Astrocyte (in vitro differentiated cells and primary cell): ENCODE measurements around the gene ANKDD1B. TPM values are rescaled to one million over a fixed set of nuclear protein-coding genes. Genes with fewer than 3 reads are reported as not detected.

ENCODE experiments used
- DNase-seq: peaks from one replicate; pipeline ENCODE4 v3.0.0-alpha.2; 2010; ENCODE audit warnings: low read depth
- FAIRE-seq: peaks from 2 replicates; lab custom pipeline; 2011; peaks lifted over from hg19 to GRCh38; lab: Jason Lieb, UNC
- H2AFZ ChIP-seq: 2 replicates; pipeline ENCODE4 v1.6.0; 2012; ENCODE audit warnings: low read depth, low read length, inconsistent platforms
- H3K27ac ChIP-seq: 2 replicates; pipeline ENCODE4 v1.5.1; 2011; ENCODE audit warnings: low read depth, low read length, inconsistent platforms
- H3K27me3 ChIP-seq: 2 replicates; pipeline ENCODE4 v1.6.0; 2011; ENCODE audit warnings: low read length, inconsistent platforms; ENCODE audit not compliant: insufficient read depth
- H3K36me3 ChIP-seq: 2 replicates; pipeline ENCODE4 v1.5.1; 2011; ENCODE audit warnings: low read length, inconsistent platforms; ENCODE audit not compliant: insufficient read depth
- H3K4me1 ChIP-seq: 2 replicates; pipeline ENCODE4 v1.5.1; 2011; ENCODE audit warnings: low read length, inconsistent platforms; ENCODE audit not compliant: insufficient read depth
- H3K4me2 ChIP-seq: 2 replicates; pipeline ENCODE4 v1.6.0; 2012; ENCODE audit warnings: low read length, inconsistent platforms
- H3K4me3 ChIP-seq: 2 replicates; pipeline ENCODE4 v1.5.1; 2011; ENCODE audit warnings: low read depth, mild to moderate bottlenecking, low read length, inconsistent platforms; ENCODE audit not compliant: insufficient read depth
- H3K79me2 ChIP-seq: 2 replicates; pipeline ENCODE4 v1.6.0; 2012; ENCODE audit warnings: mild to moderate bottlenecking, low read length, inconsistent platforms; ENCODE audit not compliant: insufficient read depth
- H3K9ac ChIP-seq: 2 replicates; pipeline ENCODE4 v1.6.0; 2012; ENCODE audit warnings: mild to moderate bottlenecking, low read length, inconsistent platforms
- H3K9me3 ChIP-seq: 2 replicates; pipeline ENCODE4 v1.5.1; 2012; ENCODE audit warnings: low read depth, mild to moderate bottlenecking, low read length, inconsistent platforms; ENCODE audit not compliant: insufficient read depth
- H4K20me1 ChIP-seq: 2 replicates; pipeline ENCODE4 v1.6.0; 2012; ENCODE audit warnings: low read length, inconsistent platforms; ENCODE audit not compliant: insufficient read depth
- H3K27ac Mint-ChIP-seq: one replicate; pipeline ENCODE4 v1.8.0; 2021; ENCODE audit warnings: mild to moderate bottlenecking, mixed read lengths; ENCODE audit not compliant: unreplicated experiment
- H3K27me3 Mint-ChIP-seq: one replicate; pipeline ENCODE4 v1.8.0; 2021; ENCODE audit warnings: low read depth, mixed read lengths; ENCODE audit not compliant: unreplicated experiment
- H3K36me3 Mint-ChIP-seq: one replicate; pipeline ENCODE4 v1.8.0; 2021; ENCODE audit warnings: low read depth, mixed read lengths; ENCODE audit not compliant: unreplicated experiment
- H3K4me1 Mint-ChIP-seq: one replicate; pipeline ENCODE4 v1.8.0; 2021; ENCODE audit warnings: low read depth, mixed read lengths; ENCODE audit not compliant: unreplicated experiment
- H3K4me3 Mint-ChIP-seq: one replicate; pipeline ENCODE4 v1.8.0; 2021; ENCODE audit warnings: mild to moderate bottlenecking, moderate library complexity, mixed read lengths; ENCODE audit not compliant: unreplicated experiment
- H3K9me3 Mint-ChIP-seq: one replicate; pipeline ENCODE4 v1.8.0; 2021; ENCODE audit warnings: mild to moderate bottlenecking, mixed read lengths; ENCODE audit not compliant: unreplicated experiment
- EZH2 ChIP-seq: IDR thresholded peaks from 2 replicates; pipeline ENCODE4 v1.6.1; 2012; ENCODE audit warnings: mild to moderate bottlenecking, low read length, inconsistent platforms; ENCODE audit not compliant: insufficient read depth
- total RNA-seq: library from RNA; stranded (reverse); gene quantifications from 2 replicates; pipeline ENCODE4 v1.2.1, GENCODE V29; 2021
- TF ChIP-seq, protein P1 (sequence below): IDR thresholded peaks from 2 replicates; pipeline ENCODE4 v1.5.1; 2011; ENCODE audit warnings: low read depth, mild to moderate bottlenecking, inconsistent platforms, low read length, moderate library complexity; ENCODE audit not compliant: insufficient read depth

The ANKDD1B gene
- total RNA-seq, 1 donor from 2014 or later: 0.59 TPM

DNA sequence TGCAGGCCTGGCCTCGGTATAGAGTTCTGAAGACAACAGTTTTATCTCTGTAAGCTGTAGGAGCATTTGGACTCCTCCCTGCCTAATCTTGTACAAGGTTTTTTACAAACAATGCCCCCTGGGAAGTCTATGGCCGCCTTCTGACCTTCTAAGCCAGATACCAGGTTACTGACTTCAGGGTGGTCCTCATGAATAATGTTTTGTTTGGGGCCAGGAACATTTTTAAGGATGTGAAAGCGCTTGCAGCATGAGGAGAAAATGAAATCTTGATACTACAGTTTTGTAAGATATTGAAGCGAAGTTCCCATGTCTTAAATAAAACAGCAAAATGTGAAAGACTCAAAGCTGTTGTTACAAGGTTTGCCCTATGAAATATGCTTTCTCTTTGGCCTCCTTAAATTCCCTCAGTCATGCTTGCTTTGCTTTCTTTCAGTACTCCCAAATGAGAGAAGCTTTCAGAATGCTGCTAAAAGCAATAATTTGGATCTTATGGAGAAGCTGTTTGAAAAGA is 5.2 kb downstream of the ANKDD1B start:
- Histone ChIP-seq H3K27ac (peak overlapping the region; percentile 17), H3K4me2 (peak overlapping the region; percentile 42), H3K9ac (peak overlapping the region; percentile 18), H4K20me1 (no peaks in the 10 kb centered on the region), H3K27me3 (no peaks in the 10 kb centered on the region), H2AFZ (no peak overlapping the region), H3K4me1 (peaks cover 18% of the 10 kb centered on the region), H3K79me2 (no peaks in the 10 kb centered on the region), H3K4me3 (no peak overlapping the region), H3K9me3 (no peaks in the 10 kb centered on the region), H3K36me3 (no peaks in the 10 kb centered on the region)
- FAIRE-seq (no peak), DNase-seq (no peak)
- TF ChIP-seq, protein P1, sequence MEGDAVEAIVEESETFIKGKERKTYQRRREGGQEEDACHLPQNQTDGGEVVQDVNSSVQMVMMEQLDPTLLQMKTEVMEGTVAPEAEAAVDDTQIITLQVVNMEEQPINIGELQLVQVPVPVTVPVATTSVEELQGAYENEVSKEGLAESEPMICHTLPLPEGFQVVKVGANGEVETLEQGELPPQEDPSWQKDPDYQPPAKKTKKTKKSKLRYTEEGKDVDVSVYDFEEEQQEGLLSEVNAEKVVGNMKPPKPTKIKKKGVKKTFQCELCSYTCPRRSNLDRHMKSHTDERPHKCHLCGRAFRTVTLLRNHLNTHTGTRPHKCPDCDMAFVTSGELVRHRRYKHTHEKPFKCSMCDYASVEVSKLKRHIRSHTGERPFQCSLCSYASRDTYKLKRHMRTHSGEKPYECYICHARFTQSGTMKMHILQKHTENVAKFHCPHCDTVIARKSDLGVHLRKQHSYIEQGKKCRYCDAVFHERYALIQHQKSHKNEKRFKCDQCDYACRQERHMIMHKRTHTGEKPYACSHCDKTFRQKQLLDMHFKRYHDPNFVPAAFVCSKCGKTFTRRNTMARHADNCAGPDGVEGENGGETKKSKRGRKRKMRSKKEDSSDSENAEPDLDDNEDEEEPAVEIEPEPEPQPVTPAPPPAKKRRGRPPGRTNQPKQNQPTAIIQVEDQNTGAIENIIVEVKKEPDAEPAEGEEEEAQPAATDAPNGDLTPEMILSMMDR: no peak
- TF ChIP-seq EZH2: no peak
- peaks cover 20% of the 10 kb centered on the region for H3K4me1 Mint-ChIP-seq
- no peaks in the 10 kb centered on the region for H3K36me3 Mint-ChIP-seq
- peak overlapping the region; percentile 91 for H3K27ac Mint-ChIP-seq
- H3K27me3 Mint-ChIP-seq: no peaks in the 10 kb centered on the region
- H3K9me3 Mint-ChIP-seq: no peaks in the 10 kb centered on the region
- no peak overlapping the region for H3K4me3 Mint-ChIP-seq

DNA sequence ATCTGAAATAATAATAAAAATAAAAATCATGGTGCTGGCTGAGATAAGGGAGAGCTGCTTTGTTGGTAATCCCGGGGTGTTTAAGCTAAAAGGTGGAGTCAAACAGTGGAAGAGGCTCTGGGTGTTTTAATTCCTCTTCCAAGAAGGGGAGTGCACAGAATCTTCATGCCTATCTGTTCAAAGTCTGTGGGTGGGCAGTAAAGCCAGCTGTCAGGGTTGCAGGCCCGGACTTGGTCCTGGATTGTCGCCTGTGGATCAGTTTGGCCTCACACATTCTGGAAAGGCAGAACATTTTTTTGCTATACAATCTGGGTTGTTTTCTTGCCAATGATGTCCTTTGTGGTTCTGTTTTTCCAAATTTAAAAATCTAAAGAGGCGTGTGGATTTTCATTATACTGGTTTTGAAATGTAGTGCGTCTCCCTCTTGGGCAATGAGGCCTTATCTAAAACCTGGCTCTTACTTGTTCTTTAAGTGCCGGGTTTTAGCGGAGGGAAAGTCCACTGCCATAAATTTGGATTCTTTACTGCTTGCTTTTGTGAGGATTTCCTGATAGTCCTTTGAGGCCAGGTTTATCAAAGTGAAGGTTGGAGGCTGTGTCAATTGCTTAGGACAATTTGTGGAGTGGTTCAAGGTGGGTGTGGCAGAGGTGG is 5.8 kb downstream of the ANKDD1B start:
- no peaks in the 10 kb centered on the region for H3K79me2 ChIP-seq
- no peaks in the 10 kb centered on the region for H3K36me3 ChIP-seq
- no peaks in the 10 kb centered on the region for H3K9me3 ChIP-seq
- FAIRE-seq (no peak), DNase-seq (no peak)
- no peak overlapping the region for H3K4me3 ChIP-seq
- Mint-ChIP-seq H3K4me3 (no peak overlapping the region), H3K4me1 (peaks cover 20% of the 10 kb centered on the region), H3K27ac (peak overlapping the region; percentile 91), H3K36me3 (no peaks in the 10 kb centered on the region), H3K9me3 (no peaks in the 10 kb centered on the region), H3K27me3 (no peaks in the 10 kb centered on the region)
- H3K27me3 ChIP-seq: no peaks in the 10 kb centered on the region
- H2AFZ ChIP-seq: no peak overlapping the region
- no peak for TF ChIP-seq EZH2
- TF ChIP-seq, protein P1: no peak
- H4K20me1 ChIP-seq: no peaks in the 10 kb centered on the region
- H3K27ac ChIP-seq: peak overlapping the region; percentile 17
- H3K4me1 ChIP-seq: peaks cover 16% of the 10 kb centered on the region
- H3K4me2 ChIP-seq: peak overlapping the region; percentile 52
- peak overlapping the region; percentile 11 for H3K9ac ChIP-seq

DNA sequence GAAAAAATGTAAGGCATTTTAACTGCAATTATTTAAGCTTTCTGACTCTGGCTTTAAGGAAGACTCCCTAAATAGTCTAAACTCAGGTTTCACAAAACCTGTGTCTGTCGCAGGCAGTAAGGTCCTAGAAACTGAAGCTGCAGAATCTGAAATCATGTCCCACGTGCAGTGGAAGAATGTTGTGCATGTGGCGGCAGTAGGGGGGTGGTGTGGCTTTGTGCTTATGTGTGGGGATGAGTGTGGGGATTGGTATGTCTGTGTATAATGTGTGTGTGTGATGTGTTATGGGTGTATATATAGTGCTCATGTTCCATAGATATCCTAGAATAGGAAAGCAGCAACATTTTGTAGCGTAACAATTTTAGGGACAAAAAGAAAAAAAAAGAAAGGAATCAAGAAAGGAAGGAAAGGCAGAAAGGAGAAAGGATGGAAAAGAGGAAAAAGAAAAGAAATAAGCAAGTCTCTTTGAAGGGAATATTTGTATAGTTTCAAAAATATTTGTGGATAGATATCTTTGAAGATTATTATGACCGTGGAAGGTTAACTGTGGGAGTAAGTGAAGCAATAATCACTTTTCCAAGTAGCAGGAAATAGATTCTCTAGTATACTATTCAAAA is 6.6 kb downstream of the ANKDD1B start:
- no peak for TF ChIP-seq EZH2
- TF ChIP-seq, protein P1: no peak
- Histone ChIP-seq H2AFZ (no peak overlapping the region), H3K4me1 (peaks cover 19% of the 10 kb centered on the region), H3K79me2 (no peaks in the 10 kb centered on the region), H4K20me1 (no peaks in the 10 kb centered on the region), H3K36me3 (no peaks in the 10 kb centered on the region), H3K4me3 (no peak overlapping the region), H3K9ac (peak overlapping the region; percentile 11), H3K27me3 (no peaks in the 10 kb centered on the region), H3K9me3 (no peaks in the 10 kb centered on the region), H3K27ac (peak overlapping the region; percentile 26), H3K4me2 (peak overlapping the region; percentile 52)
- FAIRE-seq (peak; percentile 47), DNase-seq (peak; percentile 86)
- peak overlapping the region; percentile 43 for H3K4me3 Mint-ChIP-seq
- no peaks in the 10 kb centered on the region for H3K27me3 Mint-ChIP-seq
- H3K36me3 Mint-ChIP-seq: no peaks in the 10 kb centered on the region
- no peaks in the 10 kb centered on the region for H3K9me3 Mint-ChIP-seq
- H3K4me1 Mint-ChIP-seq: peaks cover 20% of the 10 kb centered on the region
- H3K27ac Mint-ChIP-seq: peak overlapping the region; percentile 91
